Right atrium auricular region (tissue), 2 donors: ENCODE measurements around the gene VARS1. TPM values are rescaled to one million over a fixed set of nuclear protein-coding genes. Genes with fewer than 3 reads are reported as not detected.
"Not testable (repeated sequence)": the region's sequence is repeated elsewhere in the genome, so short reads cannot be mapped to it uniquely, and the experiment has no call there.

Experiments used
- DNase-seq: peaks from one replicate; pipeline ENCODE4 v3.0.0-alpha.2; 2019; ENCODE audit warnings: low spot score
- H3K27ac ChIP-seq, 2 donors: fragments of 200-600 bp; sonication (generic); 1 replicate in 1 of 2; 2 replicates in 1 of 2; pipeline ENCODE4 v1.5.1; 2016 to 2019
- H3K27me3 ChIP-seq, 2 donors: fragments of 200-600 bp; sonication (generic); one replicate each; pipeline versions ENCODE4 v1.5.1 to v1.6.0; 2017 to 2019
- H3K36me3 ChIP-seq: fragments of 200-600 bp; sonication (generic); one replicate; pipeline ENCODE4 v1.5.1; 2016
- H3K4me1 ChIP-seq, 2 donors: fragments of 200-600 bp; sonication (generic); one replicate each; pipeline versions ENCODE4 v1.5.1 to v1.6.0; 2017 to 2019
- H3K4me3 ChIP-seq, 2 donors: fragments of 200-600 bp; sonication (generic); 1 replicate in 1 of 2; 2 replicates in 1 of 2; pipeline ENCODE4 v1.5.1; 2017 to 2019; ENCODE audit warnings: mild to moderate bottlenecking in 1 of 2, moderate library complexity in 1 of 2
- H3K9me3 ChIP-seq, 2 donors: fragments of 200-600 bp; sonication (generic); one replicate each; pipeline ENCODE4 v1.5.1; 2019
- CTCF ChIP-seq, 2 donors: fragments of 200-600 bp; sonication (generic); IDR thresholded peaks; one replicate each; pipeline ENCODE4 v1.5.1; 2019; ENCODE audit warnings: antibody characterized with exemption in 2 of 2
- total RNA-seq, 2 donors: library from RNA; depleted of rRNA; stranded (reverse); fragments of >200 nt; gene quantifications; one replicate each; pipeline ENCODE4 v1.1.0, GENCODE V29; 2016

Gene VARS1
- total RNA-seq, 2 donors from 2014 or later: 15.3 to 24.6 TPM

- TF ChIP-seq CTCF (IDR thresholded peaks at IDR 0.05): no peak
- H3K27me3 ChIP-seq: no peaks in the 10 kb centered on the region
- peak overlapping the region; percentile 88 to 94 for H3K27ac ChIP-seq
- H3K4me3 ChIP-seq: peak overlapping the region; percentile 67 to 95
- peaks cover 6% of the 10 kb centered on the region for H3K36me3 ChIP-seq
- no peak for DNase-seq
- H3K9me3 ChIP-seq: no peaks in the 10 kb centered on the region
- H3K4me1 ChIP-seq: peaks cover 0 to 12% of the 10 kb centered on the region in 2 donors
Measured at GRCh38 chr6:31794866-31795615, 511 bp downstream of the VARS1 start.

GRCh38 chr6:31794294-31794865 is 1.2 kb downstream of the VARS1 start:
- H3K4me1 ChIP-seq: peaks cover 0 to 12% of the 10 kb centered on the region in 2 donors
- H3K9me3 ChIP-seq: no peaks in the 10 kb centered on the region
- TF ChIP-seq CTCF (IDR thresholded peaks at IDR 0.05): no peak
- H3K27ac ChIP-seq: peak overlapping the region; percentile 88 to 94
- peak overlapping the region; percentile 67 to 95 for H3K4me3 ChIP-seq
- no peaks in the 10 kb centered on the region for H3K27me3 ChIP-seq
- DNase-seq: no peak
- H3K36me3 ChIP-seq: peaks cover 6% of the 10 kb centered on the region

- not testable (repeated sequence) for DNase-seq, H3K27me3 ChIP-seq, H3K9me3 ChIP-seq, H3K27ac ChIP-seq, H3K36me3 ChIP-seq, H3K4me3 ChIP-seq
- H3K4me1 ChIP-seq: peaks cover 0 to 12% of the 10 kb centered on the region in 2 donors
Measured at GRCh38 chr6:31793927-31794245, 1.7 kb downstream of the VARS1 start.

- no peak overlapping the region for H3K27ac ChIP-seq
Measured at GRCh38 chr6:31792761-31793171, 2.8 kb downstream of the VARS1 start.

GRCh38 chr6:31792090-31792374 is 3.5 kb downstream of the VARS1 start:
- TF ChIP-seq CTCF (IDR thresholded peaks at IDR 0.05): no peak
- no peak for DNase-seq
- Histone ChIP-seq H3K27ac (no peak overlapping the region), H3K4me1 (peaks cover 0 to 12% of the 10 kb centered on the region in 2 donors), H3K9me3 (no peaks in the 10 kb centered on the region), H3K36me3 (peaks cover 10% of the 10 kb centered on the region), H3K4me3 (no peak overlapping the region), H3K27me3 (no peaks in the 10 kb centered on the region)

More at GRCh38 chr6:31792761-31793171, 2.8 kb downstream of the VARS1 start:
- H3K9me3 ChIP-seq: no peaks in the 10 kb centered on the region
- TF ChIP-seq CTCF (IDR thresholded peaks at IDR 0.05): no peak
- no peak overlapping the region for H3K4me3 ChIP-seq
- peaks cover 0 to 12% of the 10 kb centered on the region in 2 donors for H3K4me1 ChIP-seq
- no peaks in the 10 kb centered on the region for H3K27me3 ChIP-seq
- DNase-seq: no peak
- peaks cover 6% of the 10 kb centered on the region for H3K36me3 ChIP-seq

GRCh38 chr6:31791324-31792089 is 4.0 kb downstream of the VARS1 start:
- Histone ChIP-seq H3K27ac (no peak overlapping the region), H3K36me3 (peaks cover 10% of the 10 kb centered on the region), H3K9me3 (no peaks in the 10 kb centered on the region), H3K4me1 (peaks cover 0 to 12% of the 10 kb centered on the region in 2 donors), H3K4me3 (no peak overlapping the region), H3K27me3 (no peaks in the 10 kb centered on the region)
- peak in 1 of 2 donors; percentile 57 for TF ChIP-seq CTCF (IDR thresholded peaks at IDR 0.05)
- DNase-seq: no peak
